RWPE2 (cell line): ENCODE results near the gene ATG7.
A peak's percentile ranks its signal among the peaks of the same experiment; 100 is the strongest.

Source experiments
- ATAC-seq: fragments of 200-7000 bp; cut with Tn5 transposase; 3 replicates; pipeline ENCODE4 v1.9.1; 2021; ENCODE audit warnings: low read depth
- DNase-seq: peaks from one replicate; pipeline ENCODE4 v3.0.0-alpha.2; 2020; ENCODE audit warnings: low spot score
- H3K27ac ChIP-seq: fragments of 450-650 bp; 2 replicates; pipeline ENCODE4 v1.5.1; 2017; ENCODE audit warnings: mild to moderate bottlenecking; ENCODE audit not compliant: poor library complexity, severe bottlenecking
- H3K27me3 ChIP-seq: fragments of 250-450 bp; sonication (Bioruptor Pico); 2 replicates; pipeline ENCODE4 v1.5.1; 2021; ENCODE audit warnings: mild to moderate bottlenecking, moderate library complexity; ENCODE audit not compliant: insufficient read depth, poor library complexity, severe bottlenecking
- H3K36me3 ChIP-seq: fragments of 250-450 bp; sonication (Bioruptor Pico); 2 replicates; pipeline ENCODE4 v1.5.1; 2020; ENCODE audit warnings: low read depth, mild to moderate bottlenecking, moderate library complexity
- H3K4me1 ChIP-seq: fragments of 250-450 bp; sonication (Bioruptor Pico); 2 replicates; pipeline ENCODE4 v1.5.1; 2021; ENCODE audit warnings: mild to moderate bottlenecking, moderate library complexity; ENCODE audit not compliant: insufficient read depth, poor library complexity, severe bottlenecking
- H3K4me3 ChIP-seq: fragments of 250-450 bp; sonication (Bioruptor Pico); 2 replicates; pipeline ENCODE4 v1.5.1; 2021; ENCODE audit warnings: mild to moderate bottlenecking, moderate library complexity; ENCODE audit not compliant: severe bottlenecking
- H3K9me3 ChIP-seq: fragments of 250-450 bp; sonication (Bioruptor Pico); 2 replicates; pipeline ENCODE4 v1.5.1; 2021; ENCODE audit warnings: mild to moderate bottlenecking, moderate library complexity; ENCODE audit not compliant: severe bottlenecking
- TF ChIP-seq, protein P1 (sequence below): fragments of 450-650 bp; IDR thresholded peaks from one replicate; pipeline ENCODE4 v1.5.1; 2017; ENCODE audit warnings: mild to moderate bottlenecking, moderate library complexity; ENCODE audit not compliant: poor library complexity, severe bottlenecking

ATG7 gene

DNA sequence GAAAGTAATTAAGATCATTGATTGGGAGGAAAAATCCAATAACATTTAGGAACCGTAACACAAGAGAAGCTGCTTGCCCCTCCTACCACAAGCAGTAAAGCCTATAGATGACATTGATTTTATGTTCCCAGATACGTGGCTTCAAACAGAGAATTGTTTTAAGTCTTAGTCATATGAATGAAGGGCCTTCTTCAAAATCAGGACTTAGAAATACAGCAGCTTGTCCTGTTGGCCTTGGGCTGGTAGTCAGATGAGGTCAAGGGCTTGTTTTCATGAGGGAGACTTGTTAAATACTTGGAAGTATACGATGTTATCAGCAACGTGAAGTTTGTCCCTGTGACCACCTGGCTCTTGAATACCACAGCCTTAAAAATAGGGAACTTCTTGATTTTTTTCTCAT is 257.1 kb downstream of the ATG7 start:
- TF ChIP-seq, protein P1, sequence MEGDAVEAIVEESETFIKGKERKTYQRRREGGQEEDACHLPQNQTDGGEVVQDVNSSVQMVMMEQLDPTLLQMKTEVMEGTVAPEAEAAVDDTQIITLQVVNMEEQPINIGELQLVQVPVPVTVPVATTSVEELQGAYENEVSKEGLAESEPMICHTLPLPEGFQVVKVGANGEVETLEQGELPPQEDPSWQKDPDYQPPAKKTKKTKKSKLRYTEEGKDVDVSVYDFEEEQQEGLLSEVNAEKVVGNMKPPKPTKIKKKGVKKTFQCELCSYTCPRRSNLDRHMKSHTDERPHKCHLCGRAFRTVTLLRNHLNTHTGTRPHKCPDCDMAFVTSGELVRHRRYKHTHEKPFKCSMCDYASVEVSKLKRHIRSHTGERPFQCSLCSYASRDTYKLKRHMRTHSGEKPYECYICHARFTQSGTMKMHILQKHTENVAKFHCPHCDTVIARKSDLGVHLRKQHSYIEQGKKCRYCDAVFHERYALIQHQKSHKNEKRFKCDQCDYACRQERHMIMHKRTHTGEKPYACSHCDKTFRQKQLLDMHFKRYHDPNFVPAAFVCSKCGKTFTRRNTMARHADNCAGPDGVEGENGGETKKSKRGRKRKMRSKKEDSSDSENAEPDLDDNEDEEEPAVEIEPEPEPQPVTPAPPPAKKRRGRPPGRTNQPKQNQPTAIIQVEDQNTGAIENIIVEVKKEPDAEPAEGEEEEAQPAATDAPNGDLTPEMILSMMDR, result no peak
- no peaks in the 10 kb centered on the region for H3K9me3 ChIP-seq
- no peaks in the 10 kb centered on the region for H3K36me3 ChIP-seq
- ATAC-seq (no peak), DNase-seq (no peak)
- H3K4me3 ChIP-seq, result no peak overlapping the region
- no peaks in the 10 kb centered on the region for H3K27me3 ChIP-seq
- peak overlapping the region; percentile 92 for H3K27ac ChIP-seq
- peaks cover 22% of the 10 kb centered on the region for H3K4me1 ChIP-seq

DNA sequence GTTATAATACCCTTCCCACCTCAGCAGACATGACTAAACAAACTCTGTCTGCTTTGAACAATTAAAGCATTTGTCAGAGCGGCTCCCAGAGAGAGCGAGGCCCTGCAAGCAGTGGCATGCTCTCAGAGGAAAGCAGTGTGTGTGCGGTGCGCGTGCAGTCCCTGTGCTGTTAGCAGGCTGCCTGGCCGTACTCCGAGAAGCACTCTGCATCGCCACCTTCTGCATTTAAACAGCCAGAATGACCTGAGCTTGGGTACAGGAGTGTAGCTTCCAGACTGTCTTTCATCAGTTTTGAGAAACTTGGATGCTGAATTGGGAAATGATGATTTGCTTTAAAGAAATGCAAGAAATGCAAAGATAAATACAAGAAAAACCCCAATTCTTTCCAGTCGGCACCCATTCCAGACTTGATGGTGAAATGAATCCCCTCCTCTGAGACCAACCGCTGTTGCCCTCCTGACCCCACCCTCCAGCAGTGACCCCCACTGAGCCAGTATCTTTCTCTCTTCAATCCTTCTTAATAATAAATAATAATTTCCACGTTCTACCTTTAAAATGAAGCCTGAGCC is 258.0 kb downstream of the ATG7 start:
- H3K27ac ChIP-seq, result peak overlapping the region; percentile 92
- H3K27me3 ChIP-seq, result no peaks in the 10 kb centered on the region
- TF ChIP-seq, protein P1, result peak; percentile 58
- DNase-seq, result peak; percentile 96
- H3K9me3 ChIP-seq, result no peaks in the 10 kb centered on the region
- ATAC-seq, result peak; percentile 98
- H3K36me3 ChIP-seq, result no peaks in the 10 kb centered on the region
- H3K4me3 ChIP-seq, result no peak overlapping the region
- H3K4me1 ChIP-seq, result peaks cover 18% of the 10 kb centered on the region

DNA sequence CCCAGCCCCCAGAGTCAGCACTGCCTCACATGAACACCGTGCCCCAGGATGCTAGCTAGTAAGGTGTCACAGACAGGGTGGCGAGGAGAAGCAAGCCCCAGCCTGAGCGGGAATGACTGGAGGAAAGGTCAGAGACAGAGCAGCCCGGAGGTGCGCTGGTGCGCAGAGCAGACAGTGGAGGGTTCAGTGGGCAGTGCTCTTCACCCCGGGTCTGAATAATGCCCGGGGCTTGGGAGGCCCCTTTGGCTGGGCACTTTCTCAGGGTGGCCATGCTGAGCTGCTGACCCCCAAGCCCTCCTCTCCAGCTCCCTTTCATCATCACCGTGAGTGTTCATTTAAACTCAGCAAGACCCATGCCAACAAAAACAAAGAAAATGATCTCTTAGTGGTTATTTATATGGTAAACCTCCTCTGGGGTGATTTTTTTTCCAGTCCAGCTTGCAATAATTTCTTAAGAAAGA is 260.8 kb downstream of the ATG7 start:
- no peak for ATAC-seq
- H3K27ac ChIP-seq, result no peak overlapping the region
- TF ChIP-seq, protein P1, result no peak
- no peaks in the 10 kb centered on the region for H3K9me3 ChIP-seq
- no peaks in the 10 kb centered on the region for H3K27me3 ChIP-seq
- H3K4me3 ChIP-seq, result no peak overlapping the region
- no peaks in the 10 kb centered on the region for H3K36me3 ChIP-seq
- no peak for DNase-seq
- H3K4me1 ChIP-seq, result peaks cover 14% of the 10 kb centered on the region

DNA sequence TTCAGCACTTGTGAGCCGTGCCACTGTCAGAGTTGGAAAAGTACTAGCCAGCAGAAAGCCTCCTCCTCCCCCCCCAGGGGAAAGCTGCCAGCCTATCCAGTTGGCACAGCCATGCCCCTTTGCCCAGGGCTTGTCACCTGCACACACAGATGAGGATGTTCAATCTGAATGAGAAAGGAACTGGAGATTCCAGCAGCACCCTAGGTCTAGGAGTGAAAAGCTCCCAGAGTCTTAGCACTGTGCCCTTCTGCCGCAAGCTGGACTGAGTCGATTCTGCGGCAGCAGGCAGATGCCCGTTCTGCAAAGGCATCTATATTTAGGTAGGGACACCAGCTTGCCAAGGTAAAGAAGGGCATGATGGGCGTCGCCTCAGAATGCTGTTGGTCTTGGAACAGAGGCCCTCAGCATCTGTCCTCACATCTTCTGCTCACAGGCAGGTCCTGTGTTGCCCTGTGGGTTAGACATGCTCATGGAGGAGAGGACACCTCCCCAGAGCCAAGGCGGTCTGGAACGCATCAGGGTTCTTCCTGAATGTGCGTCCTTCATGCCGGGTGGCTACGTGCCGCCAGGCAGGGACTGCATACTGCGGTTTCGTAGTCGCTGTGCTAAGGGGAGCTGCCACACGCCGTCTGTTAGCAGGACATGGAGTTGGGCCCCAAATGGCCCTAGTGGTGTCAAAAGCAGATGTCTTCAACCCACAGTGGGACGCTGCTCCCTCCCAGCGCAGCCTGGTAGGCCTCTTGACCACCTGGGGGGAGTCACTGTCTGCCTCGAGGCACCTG is 262.0 kb downstream of the ATG7 start:
- no peaks in the 10 kb centered on the region for H3K27me3 ChIP-seq
- DNase-seq (peak; percentile 22), ATAC-seq (no peak)
- TF ChIP-seq, protein P1, result no peak
- peaks cover 14% of the 10 kb centered on the region for H3K4me1 ChIP-seq
- no peaks in the 10 kb centered on the region for H3K9me3 ChIP-seq
- H3K27ac ChIP-seq, result no peak overlapping the region
- H3K4me3 ChIP-seq, result no peak overlapping the region
- H3K36me3 ChIP-seq, result no peaks in the 10 kb centered on the region

DNA sequence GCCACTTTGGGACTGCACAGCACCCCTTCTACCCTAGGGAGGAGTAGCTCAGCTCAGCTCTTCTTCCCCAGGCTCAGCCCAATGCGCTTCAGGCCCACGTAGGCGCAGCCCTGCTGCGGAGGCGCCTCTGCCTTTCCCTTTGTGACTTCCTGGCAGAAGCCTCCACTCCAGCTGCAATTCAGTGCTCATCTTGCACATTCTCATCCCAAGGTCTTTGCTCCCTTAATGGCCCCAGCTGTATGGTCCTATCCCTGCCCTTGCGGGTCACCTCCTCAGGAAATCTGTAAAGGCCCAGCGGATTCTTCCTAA is 262.6 kb downstream of the ATG7 start:
- no peak for ATAC-seq
- H3K27ac ChIP-seq, result no peak overlapping the region
- TF ChIP-seq, protein P1, result no peak

More for the DNA sequence above, 262.6 kb downstream of the ATG7 start:
- Histone ChIP-seq H3K9me3 (no peaks in the 10 kb centered on the region), H3K4me1 (peaks cover 9% of the 10 kb centered on the region), H3K4me3 (no peak overlapping the region), H3K27me3 (no peaks in the 10 kb centered on the region), H3K36me3 (no peaks in the 10 kb centered on the region)
- no peak for DNase-seq
